Measurements from ENCODE around the gene KLHDC7B.

Gene KLHDC7B

GRCh38 chr22:50545522-50546325 is at the start of gene KLHDC7B:
KLHDC7B (plus strand) TSS chr22:50545899; CDS start chr22:50546244, 345 bp downstream.
- no peak for DNase-seq

- DNase-seq: no peak
Measured at GRCh38 chr22:50497093-50497492, 48.6 kb upstream of the KLHDC7B start.

GRCh38 chr22:50498322-50498890 is 47.3 kb upstream of the KLHDC7B start:
- peak in 1 of 2 experiments; percentile 21 for DNase-seq

GRCh38 chr22:50500452-50500851 is 45.2 kb upstream of the KLHDC7B start:
- DNase-seq: no peak

- no peak for DNase-seq
Measured at GRCh38 chr22:50502096-50502495, 43.6 kb upstream of the KLHDC7B start.

- no peak for DNase-seq
Measured at GRCh38 chr22:50502628-50503474, 42.8 kb upstream of the KLHDC7B start.

GRCh38 chr22:50503475-50504145 is 42.1 kb upstream of the KLHDC7B start:
- DNase-seq: peak in 1 of 2 experiments; percentile 5

- no peak for DNase-seq
Measured at GRCh38 chr22:50504369-50505211, 41.1 kb upstream of the KLHDC7B start.

- DNase-seq: no peak
Measured at GRCh38 chr22:50505276-50505775, 40.4 kb upstream of the KLHDC7B start.

- DNase-seq: no peak
Measured at GRCh38 chr22:50505776-50506610, 39.7 kb upstream of the KLHDC7B start.

GRCh38 chr22:50506611-50507420 is 38.9 kb upstream of the KLHDC7B start:
- no peak for DNase-seq

GRCh38 chr22:50507421-50507990 is 38.2 kb upstream of the KLHDC7B start, which contains the start of gene LMF2:
LMF2 (minus strand) TSS chr22:50507702; CDS start chr22:50507675, 27 bp downstream.
- peak in 1 of 2 experiments; percentile 83 for DNase-seq

- peak; percentile 78 to 86 for DNase-seq
Measured at GRCh38 chr22:50507991-50508884, 37.5 kb upstream of the KLHDC7B start, which contains the start of gene NCAPH2. NCAPH2 (plus strand) TSS chr22:50508224; CDS start chr22:50508338, 114 bp downstream.

- no peak for DNase-seq
Measured at GRCh38 chr22:50508897-50509296, 36.8 kb upstream of the KLHDC7B start.

- DNase-seq: no peak
Measured at GRCh38 chr22:50513175-50513574, 32.5 kb upstream of the KLHDC7B start.

- no peak for DNase-seq
Measured at GRCh38 chr22:50516068-50516467, 29.6 kb upstream of the KLHDC7B start.

- no peak for DNase-seq
Measured at GRCh38 chr22:50516891-50517290, 28.8 kb upstream of the KLHDC7B start.
